HT-29 (cell line): Measurements from ENCODE around the gene LRRC74B. TPM values are rescaled to one million over a fixed set of nuclear protein-coding genes. Genes with fewer than 3 reads are reported as not detected.
"Not testable (repeated sequence)": the region's sequence is repeated elsewhere in the genome, so short reads cannot be mapped to it uniquely, and the experiment has no call there.

Experiments
- DNase-seq: peaks from one replicate; pipeline ENCODE4 v3.0.0-alpha.2; 2015; ENCODE audit warnings: low spot score
- total RNA-seq: library from RNA; depleted of rRNA; stranded (reverse); fragments of >200 nt; shearing (Covaris generic); gene quantifications from 2 replicates; pipeline ENCODE4 v1.2.3, GENCODE V29; 2014

LRRC74B gene
- total RNA-seq, 1 experiment from 2014 or later: not detected

GRCh38 chr22:21054046-21054713 is 8.4 kb downstream of the LRRC74B start:
- no peak for DNase-seq

GRCh38 chr22:21054714-21055563 is 9.2 kb downstream of the LRRC74B start:
- DNase-seq: no peak

- DNase-seq: no peak
Measured at GRCh38 chr22:21055564-21055834, 9.8 kb downstream of the LRRC74B start.

- no peak for DNase-seq
Measured at GRCh38 chr22:21055880-21056319, 10.2 kb downstream of the LRRC74B start.

GRCh38 chr22:21060363-21060762 is 14.6 kb downstream of the LRRC74B start:
- DNase-seq: not testable (repeated sequence)

GRCh38 chr22:21061660-21062321 is 16.0 kb downstream of the LRRC74B start:
- DNase-seq: not testable (repeated sequence)

GRCh38 chr22:21064425-21064824 is 18.7 kb downstream of the LRRC74B start:
- not testable (repeated sequence) for DNase-seq

GRCh38 chr22:21064917-21065864 is 19.4 kb downstream of the LRRC74B start:
- DNase-seq: no peak

GRCh38 chr22:21067075-21067900 is 21.5 kb downstream of the LRRC74B start:
- DNase-seq: no peak

- no peak for DNase-seq
Measured at GRCh38 chr22:21067901-21068680, 22.3 kb downstream of the LRRC74B start.

- DNase-seq: no peak
Measured at GRCh38 chr22:21068681-21069276, 23.0 kb downstream of the LRRC74B start.

GRCh38 chr22:21069375-21069774 is 23.6 kb downstream of the LRRC74B start:
- DNase-seq: no peak

GRCh38 chr22:21070690-21071615 is 25.2 kb downstream of the LRRC74B start:
- no peak for DNase-seq

GRCh38 chr22:21071796-21072195 is 26.1 kb downstream of the LRRC74B start:
- DNase-seq: not testable (repeated sequence)

- no peak for DNase-seq
Measured at GRCh38 chr22:21073023-21073422, 27.3 kb downstream of the LRRC74B start.

- no peak for DNase-seq
Measured at GRCh38 chr22:21073482-21073881, 27.7 kb downstream of the LRRC74B start.

GRCh38 chr22:21074102-21074715 is 28.5 kb downstream of the LRRC74B start:
- DNase-seq: no peak
